Measurements from ENCODE around the gene MACROD2.
A peak's percentile ranks its signal among the peaks of the same experiment; 100 is the strongest.

MACROD2 gene

DNA sequence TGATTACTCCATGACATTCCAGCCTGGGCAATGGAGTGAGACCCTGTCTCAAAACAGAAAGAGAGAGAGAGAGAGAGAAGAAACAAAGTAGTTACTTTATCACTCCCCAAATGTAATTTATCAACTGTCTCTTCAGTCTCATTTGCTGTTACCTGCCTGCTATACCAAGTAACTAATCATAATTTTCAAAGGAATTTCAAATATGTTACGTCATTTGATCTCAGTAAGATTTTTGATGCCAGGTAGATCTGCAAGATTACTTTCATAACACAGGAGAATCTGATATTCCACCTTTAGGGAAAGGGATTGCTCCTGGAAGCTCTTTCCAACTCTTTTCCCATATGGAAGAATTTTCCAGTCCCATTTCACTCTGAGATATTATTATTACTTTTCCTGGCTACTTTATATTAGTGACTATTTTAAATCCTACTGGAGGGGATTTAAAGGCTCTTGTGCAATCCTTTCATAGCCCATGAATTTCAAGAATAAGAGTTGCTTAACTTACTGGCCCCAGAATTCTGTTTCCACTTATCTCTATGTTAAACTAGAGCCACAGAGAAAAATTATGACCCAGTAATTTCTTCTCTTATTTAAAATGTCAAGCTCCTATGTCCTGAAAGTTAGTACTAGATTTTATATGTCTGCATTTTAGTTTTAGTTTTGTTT is 732.3 kb downstream of the MACROD2 start:
- H3K9me3 ChIP-seq (ENCODE audit: control insufficient read depth, low read length): no peaks in the 10 kb centered on the region

GRCh38 chr20:14729390-14729789 is 734.1 kb downstream of the MACROD2 start:
- Histone ChIP-seq H3K27me3 (ENCODE audit: control insufficient read depth, insufficient read depth, low read length) (no peaks in the 10 kb centered on the region), H3K4me1 (peaks cover 15% of the 10 kb centered on the region), H3K36me3 (ENCODE audit: control insufficient read depth, insufficient read depth, low read length) (no peaks in the 10 kb centered on the region), H3K27ac (no peak overlapping the region), H3K4me3 (ENCODE audit: low read depth, low read length) (no peak overlapping the region), H2AFZ (no peak overlapping the region), H3K4me2 (ENCODE audit: low read length) (no peak overlapping the region), H3K79me2 (no peaks in the 10 kb centered on the region), H3K9ac (no peak overlapping the region), H3K9me3 (ENCODE audit: control insufficient read depth, low read length) (no peaks in the 10 kb centered on the region)
- TF ChIP-seq, protein P1, sequence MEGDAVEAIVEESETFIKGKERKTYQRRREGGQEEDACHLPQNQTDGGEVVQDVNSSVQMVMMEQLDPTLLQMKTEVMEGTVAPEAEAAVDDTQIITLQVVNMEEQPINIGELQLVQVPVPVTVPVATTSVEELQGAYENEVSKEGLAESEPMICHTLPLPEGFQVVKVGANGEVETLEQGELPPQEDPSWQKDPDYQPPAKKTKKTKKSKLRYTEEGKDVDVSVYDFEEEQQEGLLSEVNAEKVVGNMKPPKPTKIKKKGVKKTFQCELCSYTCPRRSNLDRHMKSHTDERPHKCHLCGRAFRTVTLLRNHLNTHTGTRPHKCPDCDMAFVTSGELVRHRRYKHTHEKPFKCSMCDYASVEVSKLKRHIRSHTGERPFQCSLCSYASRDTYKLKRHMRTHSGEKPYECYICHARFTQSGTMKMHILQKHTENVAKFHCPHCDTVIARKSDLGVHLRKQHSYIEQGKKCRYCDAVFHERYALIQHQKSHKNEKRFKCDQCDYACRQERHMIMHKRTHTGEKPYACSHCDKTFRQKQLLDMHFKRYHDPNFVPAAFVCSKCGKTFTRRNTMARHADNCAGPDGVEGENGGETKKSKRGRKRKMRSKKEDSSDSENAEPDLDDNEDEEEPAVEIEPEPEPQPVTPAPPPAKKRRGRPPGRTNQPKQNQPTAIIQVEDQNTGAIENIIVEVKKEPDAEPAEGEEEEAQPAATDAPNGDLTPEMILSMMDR (IDR thresholded peaks at IDR 0.05): no peak

More for the DNA sequence above, 732.3 kb downstream of the MACROD2 start:
- no peak overlapping the region for H3K4me3 ChIP-seq (ENCODE audit: low read depth, low read length)
- H3K27me3 ChIP-seq (ENCODE audit: control insufficient read depth, insufficient read depth, low read length): no peaks in the 10 kb centered on the region
- H3K36me3 ChIP-seq (ENCODE audit: control insufficient read depth, insufficient read depth, low read length): no peaks in the 10 kb centered on the region
- no peak overlapping the region for H3K27ac ChIP-seq
- no peak overlapping the region for H3K4me2 ChIP-seq (ENCODE audit: low read length)
- no peak overlapping the region for H3K9ac ChIP-seq
- peaks cover 13% of the 10 kb centered on the region for H3K4me1 ChIP-seq
- TF ChIP-seq, protein P1 (IDR thresholded peaks at IDR 0.05): no peak
- H2AFZ ChIP-seq: peak overlapping the region; percentile 6
- no peaks in the 10 kb centered on the region for H3K79me2 ChIP-seq

GRCh38 chr20:14732343-14732742 is 737.0 kb downstream of the MACROD2 start:
- Histone ChIP-seq H3K4me3 (ENCODE audit: low read depth, low read length) (no peak overlapping the region), H3K27ac (no peak overlapping the region), H3K27me3 (ENCODE audit: control insufficient read depth, insufficient read depth, low read length) (no peaks in the 10 kb centered on the region), H3K9ac (no peak overlapping the region), H3K4me1 (peaks cover 11% of the 10 kb centered on the region), H2AFZ (peak overlapping the region; percentile 61), H3K4me2 (ENCODE audit: low read length) (no peak overlapping the region), H3K9me3 (ENCODE audit: control insufficient read depth, low read length) (peaks cover 2% of the 10 kb centered on the region), H3K79me2 (no peaks in the 10 kb centered on the region), H3K36me3 (ENCODE audit: control insufficient read depth, insufficient read depth, low read length) (no peaks in the 10 kb centered on the region)
- TF ChIP-seq, protein P1 (IDR thresholded peaks at IDR 0.05): no peak

GRCh38 chr20:14732996-14733395 is 737.7 kb downstream of the MACROD2 start:
- H3K27me3 ChIP-seq (ENCODE audit: control insufficient read depth, insufficient read depth, low read length): no peaks in the 10 kb centered on the region
- TF ChIP-seq, protein P1 (IDR thresholded peaks at IDR 0.05): no peak
- H3K4me2 ChIP-seq (ENCODE audit: low read length): no peak overlapping the region
- H3K9me3 ChIP-seq (ENCODE audit: control insufficient read depth, low read length): peaks cover 2% of the 10 kb centered on the region
- no peak overlapping the region for H3K9ac ChIP-seq
- H2AFZ ChIP-seq: peak overlapping the region; percentile 61
- H3K79me2 ChIP-seq: no peaks in the 10 kb centered on the region
- peaks cover 6% of the 10 kb centered on the region for H3K4me1 ChIP-seq
- H3K36me3 ChIP-seq (ENCODE audit: control insufficient read depth, insufficient read depth, low read length): no peaks in the 10 kb centered on the region
- H3K4me3 ChIP-seq (ENCODE audit: low read depth, low read length): no peak overlapping the region
- no peak overlapping the region for H3K27ac ChIP-seq

GRCh38 chr20:14740380-14740779 is 745.1 kb downstream of the MACROD2 start:
- Histone ChIP-seq H3K4me3 (ENCODE audit: low read depth, low read length) (no peak overlapping the region), H3K9ac (no peak overlapping the region), H3K4me1 (peaks cover 3% of the 10 kb centered on the region), H2AFZ (no peak overlapping the region), H3K27ac (no peak overlapping the region), H3K79me2 (no peaks in the 10 kb centered on the region), H3K4me2 (ENCODE audit: low read length) (no peak overlapping the region), H3K27me3 (ENCODE audit: control insufficient read depth, insufficient read depth, low read length) (no peaks in the 10 kb centered on the region), H3K9me3 (ENCODE audit: control insufficient read depth, low read length) (peaks cover 2% of the 10 kb centered on the region), H3K36me3 (ENCODE audit: control insufficient read depth, insufficient read depth, low read length) (no peaks in the 10 kb centered on the region)
- TF ChIP-seq, protein P1 (IDR thresholded peaks at IDR 0.05): no peak

All from parathyroid adenoma (tissue), 2 donors.